Activated CD4-positive, alpha-beta T cell treated with anti-CD3 and anti-CD28 coated beads for 1 hour (primary cell): ENCODE results near the gene HNRNPAB.
"Not testable (repeated sequence)": the region's sequence is repeated elsewhere in the genome, so short reads cannot be mapped to it uniquely, and the experiment has no call there.

Source experiments
- DNase-seq: peaks from one replicate; pipeline ENCODE4 v3.0.0-alpha.2; 2020

Gene HNRNPAB

GRCh38 chr5:178232124-178232919, 28.0 kb downstream of the HNRNPAB start, which contains the start of gene PHYKPL:
Gene PHYKPL (minus strand): TSS chr5:178232802. CDS start chr5:178232550, 252 bp downstream.
- peak; percentile 46 for DNase-seq

DNA sequence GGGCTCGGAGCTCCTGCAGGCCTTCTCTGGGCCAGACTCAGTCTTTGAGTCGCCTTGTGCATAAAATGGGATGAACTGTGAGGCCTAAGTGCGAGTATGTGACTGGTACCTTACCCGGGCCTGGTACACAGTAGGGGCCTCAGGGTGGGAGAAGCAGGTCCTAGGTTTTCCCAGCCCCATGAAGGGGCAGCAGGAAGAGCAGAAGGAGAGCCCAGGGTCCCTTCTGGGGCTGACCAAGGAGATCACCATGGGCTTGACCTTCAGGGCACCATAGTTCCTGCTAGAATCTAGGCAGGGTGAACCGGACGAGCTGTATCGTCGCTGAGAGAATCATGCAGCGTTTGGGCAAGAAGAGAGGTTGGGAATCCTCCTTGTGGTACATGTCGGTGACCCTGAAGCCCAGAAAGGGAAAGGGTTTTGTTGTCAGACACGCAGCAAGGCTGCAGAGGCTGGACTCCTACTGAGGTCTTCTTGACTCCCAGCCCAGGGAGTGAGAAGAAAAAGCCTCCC, 28.6 kb downstream of the HNRNPAB start:
- no peak for DNase-seq

DNA sequence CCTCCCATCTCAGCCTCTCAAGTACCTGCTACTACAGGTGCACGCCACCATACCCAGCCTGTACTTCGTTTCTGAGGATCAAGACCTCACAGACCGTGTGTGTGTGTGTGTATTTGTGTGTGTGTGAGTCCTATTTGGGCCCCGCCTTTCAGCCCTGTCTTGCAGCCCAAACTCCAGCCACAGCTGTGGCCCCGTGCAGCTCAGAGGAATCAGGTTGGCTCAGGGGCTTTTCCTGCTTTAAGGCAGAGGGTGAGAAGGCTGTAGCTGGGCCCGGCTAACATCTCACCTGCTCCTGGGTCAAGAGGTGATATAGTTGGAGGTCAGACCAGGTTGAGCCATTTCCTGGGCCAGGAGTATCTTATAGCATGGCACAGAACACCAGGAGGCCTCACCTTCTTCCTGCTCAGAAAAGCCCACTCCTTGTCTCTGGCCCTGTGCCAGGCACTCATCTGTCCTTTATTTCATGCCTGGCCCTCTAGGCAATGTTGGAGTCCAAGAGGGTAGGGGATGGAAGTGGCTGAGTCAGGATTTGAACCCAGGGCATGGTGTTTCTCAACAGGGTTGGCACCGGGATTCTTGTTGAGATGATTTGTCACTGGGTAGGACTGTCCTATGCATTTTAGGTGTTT, 29.9 kb downstream of the HNRNPAB start:
- DNase-seq: no peak

DNA sequence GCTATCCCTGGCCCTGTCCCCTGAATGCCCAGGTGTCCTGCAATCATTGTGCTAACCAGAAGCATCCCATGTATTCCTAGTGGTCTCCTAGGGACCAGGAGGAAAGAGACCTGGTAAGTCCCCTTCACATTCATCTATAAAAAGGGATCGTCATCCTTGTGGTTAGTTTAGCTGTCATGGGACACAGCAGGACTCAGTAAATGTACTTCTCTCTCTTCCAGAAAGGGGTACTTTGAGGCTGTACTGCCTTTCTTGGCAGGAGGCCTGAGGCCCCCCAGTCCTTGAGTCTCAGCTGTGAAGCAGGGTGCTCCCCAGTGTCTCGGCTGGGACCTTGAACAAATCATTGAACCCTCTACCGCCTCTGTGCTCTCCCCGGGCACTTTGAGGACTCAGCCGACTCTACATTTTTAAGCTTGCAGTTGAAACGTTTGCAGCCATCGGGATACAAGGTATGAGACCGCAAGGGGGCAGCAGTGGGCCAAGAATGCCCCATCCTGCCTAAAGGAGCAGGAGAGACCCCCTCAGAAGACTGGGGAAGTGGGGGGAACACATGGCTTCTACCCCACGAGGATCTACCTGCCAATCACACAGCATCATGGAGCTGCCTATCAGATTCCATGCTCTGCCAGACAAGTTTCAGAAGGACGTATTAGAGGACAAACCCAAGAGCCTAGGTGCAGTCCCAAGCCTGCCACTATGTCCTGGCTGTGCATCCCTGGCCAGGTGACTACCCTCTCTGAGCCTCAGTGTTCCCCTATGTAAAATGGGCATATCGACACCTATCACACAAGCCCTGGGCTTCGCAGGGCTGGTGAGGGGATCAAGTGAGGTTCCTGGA, 30.6 kb downstream of the HNRNPAB start:
- peak; percentile 62 for DNase-seq

- DNase-seq: no peak
These were observed 31.2 kb downstream of the HNRNPAB start for GRCh38 chr5:178235588-178235974.

GRCh38 chr5:178236126-178236525, 31.8 kb downstream of the HNRNPAB start:
- DNase-seq: no peak

GRCh38 chr5:178236679-178237078, 32.3 kb downstream of the HNRNPAB start:
- no peak for DNase-seq

GRCh38 chr5:178237431-178238312, 33.3 kb downstream of the HNRNPAB start:
- no peak for DNase-seq

DNA sequence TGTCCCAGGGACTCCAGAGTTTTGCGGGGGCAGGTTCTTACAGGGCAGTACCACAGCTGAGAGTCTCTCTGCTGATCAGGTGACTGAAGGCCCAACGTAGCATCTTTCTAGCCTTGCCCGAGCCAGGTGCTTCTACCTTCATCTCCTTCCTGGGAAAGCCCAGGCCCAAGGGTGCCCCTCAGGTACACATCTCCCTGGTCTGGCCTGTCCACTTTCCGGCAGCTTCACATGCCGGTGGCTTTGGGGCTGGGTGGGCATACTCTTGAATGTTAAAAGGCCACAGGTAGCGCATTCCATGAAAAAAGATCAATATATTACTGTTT, 33.9 kb downstream of the HNRNPAB start:
- DNase-seq: no peak

- no peak for DNase-seq
These were observed 34.6 kb downstream of the HNRNPAB start for GRCh38 chr5:178238711-178239592.

DNA sequence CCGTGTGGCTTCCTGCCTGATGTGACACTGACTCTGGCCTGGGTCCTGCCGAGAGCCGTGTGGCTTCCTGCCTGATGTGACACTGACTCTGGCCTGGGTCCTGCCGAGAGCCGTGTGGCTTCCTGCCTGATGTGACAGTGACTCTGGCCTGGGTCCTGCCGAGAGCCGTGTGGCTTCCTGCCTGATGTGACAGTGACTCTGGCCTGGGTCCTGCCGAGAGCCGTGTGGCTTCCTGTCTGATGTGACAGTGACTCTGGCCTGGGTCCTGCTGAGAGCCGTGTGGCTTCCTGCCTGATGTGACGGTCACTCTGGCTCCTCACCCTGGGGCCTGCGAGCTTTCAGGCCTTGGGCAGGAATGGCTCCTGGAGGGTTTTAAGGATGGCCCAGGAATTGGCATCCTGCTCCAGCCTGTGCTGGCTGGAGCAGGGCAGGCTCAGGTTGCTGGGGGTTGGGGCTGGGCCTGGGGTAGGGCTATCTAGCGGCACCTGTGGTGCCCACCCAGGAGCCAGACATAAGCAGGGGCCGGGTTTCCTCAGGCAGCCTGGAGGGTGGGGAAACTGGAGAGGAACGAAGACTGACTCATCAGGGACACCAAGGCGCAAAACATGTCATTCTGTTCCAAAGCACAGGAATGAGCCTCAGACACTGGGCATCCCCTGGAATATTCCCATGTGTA, 35.4 kb downstream of the HNRNPAB start:
- DNase-seq: not testable (repeated sequence)

DNA sequence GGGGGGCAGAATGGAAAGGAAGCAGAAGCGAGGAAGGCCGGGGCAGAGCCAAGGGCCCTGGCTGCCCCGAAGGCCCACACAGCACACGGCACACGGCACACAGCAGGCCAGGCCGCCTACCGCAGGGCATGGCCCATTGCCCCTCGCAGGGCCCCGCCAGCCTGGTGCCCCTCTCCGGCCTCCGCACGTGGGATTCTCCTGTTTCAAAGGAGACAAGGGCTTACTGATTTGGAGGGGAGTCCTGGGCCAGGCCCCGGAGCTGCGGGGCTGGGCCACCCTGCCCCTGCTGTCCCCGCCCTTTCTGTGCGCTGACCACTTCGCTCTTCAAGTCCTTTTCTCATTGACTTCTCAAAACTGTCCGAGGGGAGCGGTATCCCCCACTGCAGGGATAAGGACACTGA, 36.0 kb downstream of the HNRNPAB start:
- DNase-seq: no peak

DNA sequence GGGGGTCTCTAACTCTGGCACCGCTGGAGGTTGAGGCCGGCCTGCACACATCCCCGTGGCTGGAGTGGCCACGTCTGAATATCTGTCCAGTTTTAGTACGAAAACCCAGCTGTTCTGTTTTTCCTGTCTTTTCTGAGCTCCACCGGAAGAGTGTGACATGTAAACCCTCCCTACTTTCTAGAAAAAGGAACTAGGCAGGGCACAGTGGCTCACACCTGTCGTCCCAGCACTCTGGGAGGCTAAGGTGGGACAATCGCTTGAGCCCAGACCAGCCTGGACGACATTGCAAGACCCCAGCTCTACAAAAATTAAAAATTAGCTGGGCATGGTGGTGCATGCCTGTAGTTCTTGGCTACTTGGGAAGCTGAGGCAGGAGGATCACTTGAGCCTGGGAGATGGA, 36.4 kb downstream of the HNRNPAB start:
- DNase-seq: no peak

DNA sequence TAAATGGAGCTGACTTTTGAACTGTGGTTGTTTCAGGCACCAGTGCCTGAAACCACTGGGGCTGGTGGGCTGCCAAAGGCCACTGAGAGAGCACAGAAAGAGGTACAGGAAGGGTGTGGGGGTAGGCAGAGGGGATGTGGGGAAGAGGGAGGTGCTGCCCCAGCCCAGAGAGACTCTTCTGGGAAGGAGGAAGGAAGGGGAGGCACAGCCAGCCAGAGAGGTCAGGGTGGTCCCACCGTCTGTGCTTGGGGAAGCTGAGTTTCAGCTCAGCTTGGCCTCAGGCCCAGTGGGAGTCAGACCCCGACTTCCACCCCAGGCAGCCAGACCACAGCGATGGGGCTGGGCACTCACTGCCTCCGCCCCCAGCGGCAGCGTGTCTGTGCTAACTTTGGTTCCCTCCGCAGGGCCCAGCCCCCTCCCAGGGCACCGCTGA, 36.9 kb downstream of the HNRNPAB start:
- DNase-seq: no peak

DNA sequence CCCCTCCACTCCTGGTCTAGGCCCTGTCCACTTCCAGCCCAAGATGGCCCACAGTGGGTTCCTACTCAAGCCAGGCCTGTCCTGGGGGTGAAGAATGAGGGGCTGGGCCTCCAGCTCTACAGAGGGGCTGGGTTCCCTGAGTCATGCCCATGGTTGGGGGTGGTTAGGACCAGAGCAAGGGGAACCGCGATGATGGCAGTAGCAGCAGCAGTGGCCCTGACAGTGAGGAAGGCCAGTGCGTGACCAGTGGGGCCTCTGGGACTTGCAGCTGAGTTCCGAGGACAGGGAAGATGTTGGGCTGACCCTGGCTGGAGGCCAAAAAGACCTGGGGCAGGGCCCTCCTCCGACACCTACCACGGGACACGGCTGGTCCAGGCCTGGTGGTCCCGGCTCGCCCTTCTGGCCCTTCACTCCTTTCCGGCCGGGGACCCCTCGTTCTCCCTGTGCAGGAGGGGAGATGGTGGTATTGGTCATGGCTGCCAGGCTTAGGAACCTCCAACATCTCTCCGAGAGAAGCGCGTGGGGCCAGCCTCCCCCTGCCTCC, 37.4 kb downstream of the HNRNPAB start:
- no peak for DNase-seq

DNA sequence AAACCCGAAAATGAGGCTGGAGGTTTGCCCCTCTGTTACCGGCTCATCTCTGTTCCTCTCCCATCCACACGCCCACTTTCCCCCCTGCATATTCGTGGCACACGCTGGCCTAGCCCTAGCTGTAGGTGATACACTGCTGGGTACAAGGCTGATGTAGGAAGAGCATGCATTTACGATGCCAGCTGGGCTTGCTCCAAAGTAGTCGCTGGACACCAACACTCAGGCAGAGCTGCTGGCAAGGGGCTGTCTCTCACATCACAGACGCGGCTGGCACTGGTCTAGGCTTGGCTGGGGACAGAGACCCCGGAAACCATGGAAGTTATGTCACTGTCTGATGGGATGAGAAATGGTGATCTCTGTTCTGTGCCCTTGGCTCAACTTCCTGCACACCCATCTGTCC, 38.1 kb downstream of the HNRNPAB start:
- DNase-seq: no peak

DNA sequence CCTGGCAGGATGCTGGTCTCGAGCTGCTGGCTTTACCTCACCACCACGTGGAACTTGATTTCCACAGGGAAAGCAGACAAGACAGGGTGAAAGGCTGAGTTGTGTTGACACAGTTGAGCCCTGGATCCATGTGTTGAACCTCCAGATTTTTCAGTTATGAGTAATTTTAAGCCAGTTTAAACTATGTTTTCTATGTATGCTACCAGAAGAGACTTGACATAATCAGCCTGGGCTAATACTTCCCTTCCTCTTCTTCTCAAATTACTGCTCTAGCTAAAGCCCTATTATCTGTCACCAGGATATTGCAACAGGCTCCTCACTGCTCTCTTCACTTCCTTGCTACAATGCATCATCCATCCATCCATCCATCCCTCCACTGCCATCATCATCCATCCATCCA, 40.2 kb downstream of the HNRNPAB start:
- no peak for DNase-seq

GRCh38 chr5:178245389-178245788, 41.1 kb downstream of the HNRNPAB start:
- no peak for DNase-seq

GRCh38 chr5:178246624-178247279, 42.4 kb downstream of the HNRNPAB start:
- no peak for DNase-seq
